HepG2 (cell line): ENCODE results near the gene HAP1. TPM values are rescaled to one million over a fixed set of nuclear protein-coding genes. Genes with fewer than 3 reads are reported as not detected.

Experiments used
- ARID4A ChIP-seq: sonication (generic); formaldehyde crosslinking; IDR thresholded peaks from 2 replicates; pipeline ENCODE4 v1.5.0; 2020; ENCODE audit warnings: mild to moderate bottlenecking, missing genetic modification reagents, borderline replicate concordance
- FOXP1 ChIP-seq, 2 experiments: fragments of 450-650 bp in 1 of 2; IDR thresholded peaks; 2 replicates each; pipeline ENCODE4 v1.6.1; 2017 to 2018; ENCODE audit warnings: antibody characterized with exemption in 1 of 2
- IRF9 ChIP-seq: sonication (generic); formaldehyde crosslinking; IDR thresholded peaks from 2 replicates; pipeline ENCODE4 v1.8.0; 2022; ENCODE audit warnings: missing genetic modification reagents, mild to moderate bottlenecking, borderline replicate concordance
- NCOR1 ChIP-seq: fragments of 200-600 bp; sonication (generic); IDR thresholded peaks from 2 replicates; pipeline ENCODE4 v1.7.0; 2017; ENCODE audit warnings: antibody characterized with exemption, low read length, borderline replicate concordance
- NR2F2 ChIP-seq: IDR thresholded peaks from 2 replicates; pipeline ENCODE4 v1.6.1; 2012; ENCODE audit warnings: low read depth, inconsistent platforms, borderline replicate concordance
- RXRB ChIP-seq: IDR thresholded peaks from 2 replicates; pipeline ENCODE4 v1.6.1; 2016; ENCODE audit warnings: borderline replicate concordance, missing genetic modification reagents, missing compliant biosample characterization
- SOX5 ChIP-seq: IDR thresholded peaks from 2 replicates; pipeline ENCODE4 v1.6.1; 2016; ENCODE audit warnings: borderline replicate concordance
- SPEN ChIP-seq: sonication (generic); formaldehyde crosslinking; IDR thresholded peaks from 2 replicates; pipeline ENCODE4 v1.5.1; 2020; ENCODE audit warnings: low read depth, mild to moderate bottlenecking, missing genetic modification reagents
- STAG1 ChIP-seq: sonication (generic); formaldehyde crosslinking; IDR thresholded peaks from 2 replicates; pipeline ENCODE4 v1.4.0; 2020; ENCODE audit warnings: missing genetic modification reagents
- ZNF20 ChIP-seq: sonication (generic); formaldehyde crosslinking; IDR thresholded peaks from 2 replicates; pipeline ENCODE4 v1.4.0; 2020; ENCODE audit warnings: mild to moderate bottlenecking, moderate library complexity, missing genetic modification reagents
- ZNF407 ChIP-seq: sonication (generic); formaldehyde crosslinking; IDR thresholded peaks from one replicate; pipeline ENCODE4 v1.5.1; 2020; ENCODE audit warnings: mild to moderate bottlenecking, missing genetic modification reagents; ENCODE audit errors: not compliant biosample characterization
- ZNF710 ChIP-seq: sonication (generic); formaldehyde crosslinking; IDR thresholded peaks from 2 replicates; pipeline ENCODE4 v1.5.0; 2020; ENCODE audit warnings: mild to moderate bottlenecking, missing genetic modification reagents, borderline replicate concordance
- ZSCAN25 ChIP-seq: sonication (generic); formaldehyde crosslinking; IDR thresholded peaks from 2 replicates; pipeline ENCODE4 v1.8.0; 2022; ENCODE audit warnings: mild to moderate bottlenecking, missing genetic modification reagents
- polyA plus RNA-seq, 8 experiments: library from polyadenylated mRNA; depleted of rRNA in 3 of 8; stranded (reverse) in 7 of 8; unstranded in 1 of 8; fragments of >200 nt; fragmentation: Illumina TruSeq in 4 of 8; extraction: Trizol in 4 of 8; gene quantifications; 2 replicates each; pipeline versions ENCODE4 v1.2.1 to v1.2.3, GENCODE V29; 2011 to 2016; ENCODE audit warnings: low read depth in 4 of 8, missing spikeins in 1 of 8, mixed read lengths in 1 of 8; ENCODE audit not compliant: insufficient read depth in 1 of 8
- total RNA-seq, 5 experiments: library from RNA; depleted of rRNA; stranded (reverse); fragments of >200 nt; fragmentation: Illumina TruSeq; extraction: Trizol; gene quantifications; 2 replicates each; pipeline ENCODE4 v1.2.3, GENCODE V29; 2016; ENCODE audit warnings: low read depth in 1 of 5

Gene HAP1
- total and polyA plus RNA-seq, 2 of the 13 experiments (the other 11 are each of a cell fraction or from before 2014, with no cell fraction given) = 0.07 TPM

GRCh38 chr17:41777574-41778188 is 43.2 kb upstream of the HAP1 start (continued):
- TF ChIP-seq ZNF407 (CRISPR knock-in tag) (peak; percentile 11), ZSCAN25 (CRISPR knock-in tag) (no peak), ZNF710 (CRISPR knock-in tag) (peak; percentile 85), SOX5 (peak; percentile 51; the same call in 1 of the 2 replicates), NCOR1 (no peak), ARID4A (peak; percentile 77; the same call in 1 of the 2 replicates), STAG1 (no peak), NR2F2 (no peak), RXRB (CRISPR knock-in tag) (peak; percentile 38), FOXP1 (IDR thresholded peaks at IDR 0.05) (no peak), FOXP1 (CRISPR knock-in tag; IDR thresholded peaks at IDR 0.05) (0 out of 2 replicates have a peak, but pooled peaks have one; percentile 60), ZNF20 (CRISPR knock-in tag) (no peak), IRF9 (CRISPR knock-in tag) (peak; percentile 24; the same call in 1 of the 2 replicates), SPEN (CRISPR knock-in tag) (peak; percentile 65; the same call in 1 of the 2 replicates)
